BLaER1 treated with 17β-estradiol and CSF1 and Interleukin-3, amounts not matched to agents 10 nM and 100 nM (cell line): ENCODE data around the gene DLG5.

ENCODE experiments used
- H3K27ac ChIP-seq, 11 experiments: shearing (Covaris generic); formaldehyde crosslinking; 2 replicates each; pipeline ENCODE4 v1.8.1; 2022
- H3K27me3 ChIP-seq, 11 experiments: shearing (Covaris generic); formaldehyde crosslinking; 2 replicates each; pipeline ENCODE4 v1.8.1; 2022
- H3K36me3 ChIP-seq, 11 experiments: shearing (Covaris generic); formaldehyde crosslinking; 2 replicates each; pipeline ENCODE4 v1.8.1; 2022
- H3K4me1 ChIP-seq, 10 experiments: shearing (Covaris generic); formaldehyde crosslinking; 2 replicates each; pipeline ENCODE4 v1.8.1; 2022
- H3K4me2 ChIP-seq, 11 experiments: shearing (Covaris generic); formaldehyde crosslinking; 2 replicates each; pipeline ENCODE4 v1.8.1; 2022
- H3K4me3 ChIP-seq, 10 experiments: shearing (Covaris generic); formaldehyde crosslinking; 2 replicates each; pipeline ENCODE4 v1.8.1; 2022
- H3K9ac ChIP-seq, 11 experiments: shearing (Covaris generic); formaldehyde crosslinking; 2 replicates each; pipeline ENCODE4 v1.8.1; 2022
- H3K9me3 ChIP-seq, 11 experiments: shearing (Covaris generic); formaldehyde crosslinking; replicated peaks in 1 of 11; 2 replicates each; pipeline ENCODE4 v1.8.1; 2022
- H4K20me1 ChIP-seq, 11 experiments: shearing (Covaris generic); formaldehyde crosslinking; 2 replicates each; pipeline ENCODE4 v1.8.1; 2022
- Cebpa-rat ChIP-seq, 11 experiments: shearing (Covaris generic); IDR thresholded peaks; 2 replicates each; pipeline ENCODE4 v1.8.1; 2022

The DLG5 gene

GRCh38 chr10:77865580-77866324, 60.8 kb downstream of the DLG5 start:
- H3K36me3 ChIP-seq, result peaks cover 6 to 30% (median 18%) of the 10 kb centered on the region in 11 experiments; a peak in 13 of 22 replicates
- H3K27ac ChIP-seq, result no peak overlapping the region
- no peak overlapping the region for H3K4me2 ChIP-seq
- H4K20me1 ChIP-seq, result peaks cover 0 to 11% (median 0%) of the 10 kb centered on the region in 11 experiments; a peak in 4 of 22 replicates
- peaks cover 0 to 7% (median 0%) of the 10 kb centered on the region in 10 experiments; a peak in 3 of 20 replicates for H3K4me1 ChIP-seq
- no peak for TF ChIP-seq Cebpa-rat (IDR thresholded peaks at IDR 0.05)
- no peaks in the 10 kb centered on the region for H3K27me3 ChIP-seq
- H3K9ac ChIP-seq, result no peak overlapping the region
- H3K9me3 ChIP-seq, result no peaks in the 10 kb centered on the region
- no peak overlapping the region for H3K4me3 ChIP-seq

GRCh38 chr10:77864151-77864851, 62.3 kb downstream of the DLG5 start:
- H4K20me1 ChIP-seq, result peaks cover 0 to 10% (median 0%) of the 10 kb centered on the region in 11 experiments; a peak in 4 of 22 replicates
- no peaks in the 10 kb centered on the region for H3K27me3 ChIP-seq
- no peak overlapping the region for H3K27ac ChIP-seq
- no peak overlapping the region for H3K4me2 ChIP-seq
- H3K36me3 ChIP-seq, result peaks cover 6 to 30% (median 18%) of the 10 kb centered on the region in 11 experiments; a peak in 13 of 22 replicates
- no peak for TF ChIP-seq Cebpa-rat (IDR thresholded peaks at IDR 0.05)
- H3K4me3 ChIP-seq, result no peak overlapping the region
- peaks cover 0 to 7% (median 0%) of the 10 kb centered on the region in 10 experiments; a peak in 3 of 20 replicates for H3K4me1 ChIP-seq
- H3K9me3 ChIP-seq, result no peaks in the 10 kb centered on the region
- H3K9ac ChIP-seq, result no peak overlapping the region

GRCh38 chr10:77863446-77863845, 63.1 kb downstream of the DLG5 start:
- H3K9ac ChIP-seq, result no peak overlapping the region
- no peaks in the 10 kb centered on the region for H3K9me3 ChIP-seq
- H3K4me2 ChIP-seq, result no peak overlapping the region
- H3K4me3 ChIP-seq, result no peak overlapping the region
- peaks cover 0 to 5% (median 0%) of the 10 kb centered on the region in 11 experiments; a peak in 4 of 22 replicates for H4K20me1 ChIP-seq
- no peaks in the 10 kb centered on the region for H3K27me3 ChIP-seq
- peaks cover 0 to 7% (median 0%) of the 10 kb centered on the region in 10 experiments; a peak in 3 of 20 replicates for H3K4me1 ChIP-seq
- H3K27ac ChIP-seq, result no peak overlapping the region
- H3K36me3 ChIP-seq, result peaks cover 6 to 30% (median 18%) of the 10 kb centered on the region in 11 experiments; a peak in 13 of 22 replicates
- no peak for TF ChIP-seq Cebpa-rat (IDR thresholded peaks at IDR 0.05)

GRCh38 chr10:77862595-77862994, 64.0 kb downstream of the DLG5 start:
- H3K27ac ChIP-seq, result no peak overlapping the region
- peaks cover 0 to 5% (median 0%) of the 10 kb centered on the region in 11 experiments; a peak in 4 of 22 replicates for H4K20me1 ChIP-seq
- H3K9me3 ChIP-seq, result no peaks in the 10 kb centered on the region
- H3K4me2 ChIP-seq, result no peak overlapping the region
- H3K4me1 ChIP-seq, result peaks cover 0 to 7% (median 0%) of the 10 kb centered on the region in 10 experiments; a peak in 2 of 20 replicates
- H3K4me3 ChIP-seq, result no peak overlapping the region
- H3K9ac ChIP-seq, result no peak overlapping the region
- peaks cover 3 to 25% (median 18%) of the 10 kb centered on the region in 11 experiments; a peak in 13 of 22 replicates for H3K36me3 ChIP-seq
- no peaks in the 10 kb centered on the region for H3K27me3 ChIP-seq
- no peak for TF ChIP-seq Cebpa-rat (IDR thresholded peaks at IDR 0.05)

- H4K20me1 ChIP-seq, result peaks cover 0 to 5% (median 0%) of the 10 kb centered on the region in 11 experiments; a peak in 4 of 22 replicates
- peaks cover 0 to 12% (median 6%) of the 10 kb centered on the region in 11 experiments; a peak in 13 of 22 replicates for H3K36me3 ChIP-seq
- TF ChIP-seq Cebpa-rat (IDR thresholded peaks at IDR 0.05), result no peak
- no peak overlapping the region for H3K4me3 ChIP-seq
- no peaks in the 10 kb centered on the region for H3K9me3 ChIP-seq
- H3K27ac ChIP-seq, result no peak overlapping the region
- H3K27me3 ChIP-seq, result no peaks in the 10 kb centered on the region
- H3K4me2 ChIP-seq, result no peak overlapping the region
- H3K9ac ChIP-seq, result no peak overlapping the region
- no peaks in the 10 kb centered on the region for H3K4me1 ChIP-seq
Measured at GRCh38 chr10:77861366-77861765, 65.2 kb downstream of the DLG5 start.

GRCh38 chr10:77859865-77860282, 66.7 kb downstream of the DLG5 start:
- no peak overlapping the region for H3K27ac ChIP-seq
- H3K9me3 ChIP-seq, result no peaks in the 10 kb centered on the region
- peaks cover 0 to 12% (median 0%) of the 10 kb centered on the region in 11 experiments; a peak in 8 of 22 replicates for H3K36me3 ChIP-seq
- H3K4me2 ChIP-seq, result no peak overlapping the region
- no peaks in the 10 kb centered on the region for H3K27me3 ChIP-seq
- no peaks in the 10 kb centered on the region for H3K4me1 ChIP-seq
- H4K20me1 ChIP-seq, result peaks cover 0 to 5% (median 0%) of the 10 kb centered on the region in 11 experiments; a peak in 4 of 22 replicates
- no peak overlapping the region for H3K9ac ChIP-seq
- no peak for TF ChIP-seq Cebpa-rat (IDR thresholded peaks at IDR 0.05)
- no peak overlapping the region for H3K4me3 ChIP-seq

GRCh38 chr10:77859200-77859864, 67.2 kb downstream of the DLG5 start:
- H4K20me1 ChIP-seq, result peaks cover 0 to 4% (median 0%) of the 10 kb centered on the region in 11 experiments; a peak in 4 of 22 replicates
- no peak overlapping the region for H3K9ac ChIP-seq
- H3K36me3 ChIP-seq, result peaks cover 0 to 17% (median 5%) of the 10 kb centered on the region in 11 experiments; a peak in 13 of 22 replicates
- H3K9me3 ChIP-seq, result no peaks in the 10 kb centered on the region
- no peak overlapping the region for H3K4me3 ChIP-seq
- no peak for TF ChIP-seq Cebpa-rat (IDR thresholded peaks at IDR 0.05)
- H3K4me1 ChIP-seq, result no peaks in the 10 kb centered on the region
- no peak overlapping the region for H3K4me2 ChIP-seq
- H3K27ac ChIP-seq, result no peak overlapping the region
- H3K27me3 ChIP-seq, result no peaks in the 10 kb centered on the region

GRCh38 chr10:77857272-77857671, 69.3 kb downstream of the DLG5 start:
- Histone ChIP-seq H3K4me3 (no peak overlapping the region), H3K9ac (no peak overlapping the region), H3K36me3 (peaks cover 10 to 36% (median 21%) of the 10 kb centered on the region in 11 experiments; a peak in 16 of 22 replicates), H3K27me3 (no peaks in the 10 kb centered on the region), H3K4me1 (no peaks in the 10 kb centered on the region), H3K4me2 (no peak overlapping the region), H3K27ac (no peak overlapping the region), H3K9me3 (no peaks in the 10 kb centered on the region), H4K20me1 (peaks cover 0 to 7% (median 0%) of the 10 kb centered on the region in 11 experiments; a peak in 5 of 22 replicates)
- TF ChIP-seq Cebpa-rat (IDR thresholded peaks at IDR 0.05), result no peak
